GF-D8 (cell line): ENCODE results near the gene SIN3B.
"Not testable (repeated sequence)": the region's sequence is repeated elsewhere in the genome, so short reads cannot be mapped to it uniquely, and the experiment has no call there.

Source experiments
- DNase-seq: peaks from one replicate; lab custom pipeline; 2025; lab: John Stamatoyannopoulos, UW

Gene SIN3B

GRCh38 chr19:16868423-16869130, 39.4 kb downstream of the SIN3B start:
- DNase-seq, result no peak

- DNase-seq, result no peak
Measured at GRCh38 chr19:16869331-16869972, 40.3 kb downstream of the SIN3B start.

DNA sequence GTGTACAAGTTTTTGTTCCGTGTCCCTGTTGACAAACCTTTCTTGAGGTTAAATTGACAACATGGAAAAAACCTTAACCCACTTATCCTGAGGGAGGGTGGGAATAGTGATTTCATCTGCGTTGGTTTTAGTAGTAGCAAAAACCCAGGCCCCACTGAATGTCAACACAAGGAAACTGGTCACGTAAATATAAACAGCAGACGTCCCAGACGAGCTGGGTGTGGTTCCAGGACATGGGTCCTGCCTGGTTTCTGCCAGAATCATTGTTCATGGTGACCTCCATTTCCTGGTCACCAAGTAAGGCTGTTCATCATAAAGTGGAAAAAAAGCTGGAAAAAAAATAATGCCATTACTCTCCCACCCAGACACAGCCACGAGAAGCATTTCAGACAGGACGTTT, 42.7 kb downstream of the SIN3B start:
- DNase-seq, result no peak

GRCh38 chr19:16872728-16873127, 43.5 kb downstream of the SIN3B start:
- DNase-seq, result no peak

- DNase-seq, result no peak
Measured at GRCh38 chr19:16873594-16873993, 44.4 kb downstream of the SIN3B start.

DNA sequence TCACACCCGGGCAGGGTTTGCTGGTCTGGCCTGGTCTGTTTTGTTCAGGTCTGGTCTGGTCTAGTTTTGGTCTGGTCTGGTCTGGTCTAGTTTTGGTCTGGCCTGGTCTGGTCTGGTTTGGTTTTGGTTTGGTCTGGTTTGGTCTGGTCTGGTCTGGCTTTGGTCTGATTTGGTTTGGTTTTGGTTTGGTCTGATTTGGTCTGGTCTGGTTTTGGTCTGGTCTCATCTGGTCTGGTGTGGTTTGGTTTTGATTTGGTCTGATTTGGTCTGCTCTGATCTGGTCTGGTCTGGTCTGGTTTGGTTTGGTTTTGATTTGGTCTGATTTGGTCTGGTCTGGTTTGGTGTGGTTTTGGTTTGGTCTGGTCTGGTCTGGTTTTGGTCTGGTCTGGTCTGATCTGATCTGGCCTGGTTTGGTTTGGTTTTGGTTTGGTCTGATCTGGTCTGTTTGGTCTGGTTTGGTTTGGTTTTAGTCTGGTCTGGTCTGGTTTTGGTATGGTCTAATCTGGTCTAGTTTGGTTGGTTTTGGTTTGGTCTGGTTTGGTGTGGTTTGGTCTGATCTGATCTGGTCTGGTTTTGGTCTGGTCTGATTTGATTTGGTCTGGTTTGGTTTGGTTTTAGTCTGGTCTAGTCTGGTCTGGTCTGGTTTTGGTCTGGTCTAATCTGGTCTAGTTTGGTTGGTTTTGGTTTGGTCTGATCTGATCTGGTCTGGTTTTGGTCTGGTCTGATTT, 45.2 kb downstream of the SIN3B start:
- no peak for DNase-seq

GRCh38 chr19:16874978-16875299, 45.7 kb downstream of the SIN3B start:
- not testable (repeated sequence) for DNase-seq

DNA sequence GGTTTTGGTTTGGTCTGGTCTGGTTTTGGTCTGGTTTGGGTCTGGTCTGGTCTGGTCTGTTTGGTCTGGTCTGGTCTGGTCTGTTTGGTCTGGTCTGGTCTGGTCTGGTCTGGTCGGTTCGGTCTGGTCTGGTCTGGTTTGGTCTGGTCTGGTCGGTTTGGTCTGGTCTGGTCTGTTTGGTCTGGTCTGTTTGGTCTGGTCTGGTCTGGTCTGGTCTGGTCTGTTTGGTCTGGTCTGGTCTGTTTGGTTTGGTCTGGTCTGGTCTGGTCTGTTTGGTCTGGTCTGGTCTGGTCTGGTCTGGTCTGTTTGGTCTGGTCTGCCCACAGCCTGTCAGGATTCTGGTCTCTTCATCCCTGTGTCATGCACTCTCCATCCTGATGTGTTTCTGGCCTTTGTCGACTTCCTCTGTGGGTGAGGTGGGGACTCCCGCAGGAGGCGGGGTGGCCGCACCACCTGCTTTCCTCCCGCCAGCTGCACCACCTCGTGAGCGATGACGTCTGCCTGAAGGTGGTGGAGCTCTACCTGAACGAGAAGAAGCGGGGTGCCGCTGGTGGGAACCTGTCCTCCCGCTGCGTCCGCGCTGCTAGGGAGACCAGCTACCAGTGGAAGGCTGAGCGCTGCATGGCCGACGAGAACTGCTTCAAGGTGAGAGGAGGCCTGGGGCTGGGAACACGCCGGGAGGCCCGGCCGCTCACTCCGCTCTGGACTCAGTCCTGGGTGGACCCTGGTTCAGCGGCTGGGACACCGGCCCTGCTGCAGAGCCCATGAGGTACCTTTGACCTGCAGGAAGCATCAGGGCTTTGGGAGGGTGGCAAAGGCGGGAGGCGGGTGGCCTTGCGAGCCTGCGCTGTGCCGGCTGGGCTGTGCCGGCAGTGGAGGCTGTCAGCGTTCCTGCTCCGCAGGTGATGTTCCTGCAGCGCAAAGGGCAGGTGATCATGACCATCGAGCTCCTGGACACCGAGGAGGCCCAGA, 46.7 kb downstream of the SIN3B start:
- no peak for DNase-seq

- peak; percentile 51 for DNase-seq
Measured at GRCh38 chr19:16876904-16877361, 47.7 kb downstream of the SIN3B start.

DNA sequence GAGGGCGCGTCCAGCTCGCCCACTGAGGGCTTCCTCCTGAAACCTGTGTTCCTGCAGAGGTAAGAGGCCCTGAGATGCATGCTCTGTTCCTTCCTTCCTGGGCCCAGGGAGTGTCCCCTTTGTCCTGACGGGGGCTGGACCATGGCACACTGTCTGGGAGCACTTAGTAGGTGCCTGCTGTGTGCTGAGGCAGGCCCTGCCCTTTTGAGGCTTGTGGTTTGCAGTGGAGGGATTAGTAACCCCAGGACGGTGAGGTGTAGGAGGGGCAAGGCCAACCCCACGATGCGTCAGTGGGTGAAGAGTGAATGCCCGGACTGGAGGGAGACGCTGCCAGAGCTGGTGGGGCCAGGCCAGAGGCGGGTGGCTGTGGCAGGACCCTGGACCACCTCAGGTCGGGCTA, 48.4 kb downstream of the SIN3B start:
- DNase-seq, result no peak

DNA sequence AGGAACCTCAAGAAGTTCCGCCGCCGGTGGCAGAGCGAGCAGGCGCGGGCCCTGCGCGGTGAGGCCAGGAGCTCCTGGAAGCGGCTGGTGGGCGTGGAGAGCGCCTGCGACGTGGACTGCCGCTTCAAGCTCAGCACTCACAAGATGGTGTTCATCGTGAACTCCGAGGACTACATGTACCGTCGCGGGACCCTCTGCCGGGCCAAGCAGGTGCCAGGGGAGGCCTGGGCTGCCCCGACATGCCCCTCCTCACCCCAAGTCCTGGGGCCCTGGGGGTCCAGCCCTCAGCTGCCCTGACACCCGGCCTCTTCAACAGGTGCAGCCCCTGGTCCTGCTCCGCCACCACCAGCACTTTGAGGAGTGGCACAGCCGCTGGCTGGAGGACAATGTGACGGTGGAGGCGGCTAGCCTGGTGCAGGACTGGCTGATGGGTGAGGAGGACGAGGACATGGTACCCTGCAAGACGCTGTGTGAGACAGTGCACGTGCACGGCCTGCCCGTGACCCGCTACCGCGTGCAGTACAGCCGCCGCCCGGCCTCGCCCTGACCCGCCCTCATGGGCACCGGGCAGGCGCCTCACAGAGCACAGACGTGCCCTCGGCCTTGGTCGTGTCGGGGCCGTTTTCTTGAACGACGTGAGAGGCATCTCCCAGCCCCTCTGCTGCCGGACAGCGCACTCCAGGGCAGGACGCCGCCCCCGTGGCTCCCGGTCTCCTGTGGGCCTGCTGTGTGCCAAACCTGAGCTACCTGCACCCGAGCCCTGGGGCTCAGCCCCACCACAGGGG, 49.2 kb downstream of the SIN3B start:
- no peak for DNase-seq

DNA sequence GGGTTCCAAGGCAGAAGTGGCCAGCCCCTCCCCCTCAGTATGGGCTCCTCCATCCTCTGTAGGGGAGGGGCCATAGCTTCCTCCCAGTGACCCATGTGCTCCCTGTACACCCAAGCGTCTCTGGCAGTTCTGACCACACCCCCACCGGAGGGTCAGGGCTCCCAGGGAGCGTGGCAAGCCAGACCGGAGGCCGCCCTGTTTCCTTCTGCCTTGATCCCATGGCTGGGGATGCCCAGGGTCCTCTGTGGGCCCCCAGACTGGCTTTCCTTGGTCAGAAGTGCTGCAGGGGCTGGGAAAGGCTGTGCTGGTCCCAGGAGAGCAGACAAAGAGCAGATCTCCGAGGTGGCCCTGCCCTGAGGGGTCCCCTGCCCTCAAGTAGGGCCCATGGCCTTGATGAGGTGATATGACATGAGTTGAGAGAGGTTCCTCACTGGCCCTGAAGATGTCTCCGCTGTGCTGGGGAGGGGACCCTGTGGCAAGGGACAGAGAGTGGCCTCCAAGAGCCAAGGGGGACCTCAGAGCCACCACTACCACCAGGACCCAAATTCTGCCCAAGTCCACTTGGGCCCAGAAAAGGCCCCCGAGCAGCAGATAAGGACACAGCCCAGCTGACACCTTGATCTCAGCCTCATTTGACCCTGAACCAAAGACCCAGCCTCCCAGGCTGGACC, 51.8 kb downstream of the SIN3B start:
- no peak for DNase-seq

GRCh38 chr19:16882146-16882545, 52.9 kb downstream of the SIN3B start:
- no peak for DNase-seq

DNA sequence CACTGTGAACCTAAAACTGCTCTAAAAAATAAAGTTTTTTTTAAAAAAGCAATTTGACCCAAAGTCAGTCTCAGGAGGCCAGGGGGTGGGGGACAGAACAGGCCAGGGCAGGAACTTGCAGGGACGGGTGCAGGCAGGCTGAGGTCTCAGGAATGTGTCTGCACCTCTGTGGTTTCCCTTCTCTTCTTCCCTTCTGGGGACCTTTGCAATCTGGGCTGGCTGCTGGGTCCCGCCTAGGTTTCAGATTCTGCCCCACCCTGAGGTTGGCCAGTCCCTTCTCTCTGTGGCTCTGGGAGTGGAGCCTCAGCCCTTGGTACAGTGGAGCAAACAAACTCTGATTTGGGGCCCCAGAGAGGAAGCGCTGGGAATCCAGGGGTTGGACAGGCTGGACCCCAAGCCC, 54.3 kb downstream of the SIN3B start:
- DNase-seq, result no peak

DNA sequence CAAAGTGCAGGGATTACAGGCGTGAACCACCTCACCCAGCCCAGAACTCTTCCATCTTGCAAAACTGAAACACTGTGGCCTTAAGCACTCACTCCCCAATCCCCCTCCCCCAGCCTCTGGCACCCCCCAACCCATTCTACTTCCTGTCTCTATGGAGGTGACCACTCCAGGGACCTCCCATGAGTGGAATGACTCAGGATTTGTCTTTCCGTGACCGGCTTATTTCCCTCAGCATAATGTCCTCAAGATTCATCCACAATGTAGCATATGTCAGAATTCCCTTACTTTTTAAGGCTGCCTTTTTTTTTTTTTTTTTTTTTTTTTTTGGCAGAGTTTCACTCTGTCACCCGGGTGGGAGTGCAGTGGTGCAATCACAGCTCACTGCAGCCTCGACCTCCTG, 56.0 kb downstream of the SIN3B start:
- DNase-seq, result no peak

GRCh38 chr19:16886305-16886880, 57.2 kb downstream of the SIN3B start:
- DNase-seq, result no peak

GRCh38 chr19:16887353-16888265, 58.4 kb downstream of the SIN3B start:
- no peak for DNase-seq

GRCh38 chr19:16888629-16889365, 59.6 kb downstream of the SIN3B start, which contains the start of gene F2RL3:
TSS of gene F2RL3 (plus strand) at chr19:16888999. CDS start at chr19:16889190, 191 bp downstream.
- peak; percentile 66 for DNase-seq
